Measurements from ENCODE around the gene LRRC4C. TPM values are rescaled to one million over a fixed set of nuclear protein-coding genes. Genes with fewer than 3 reads are reported as not detected.

LRRC4C gene
- total and polyA plus RNA-seq, 10 of the 15 experiments (the other 5 are each of a cell fraction or from before 2014, with no cell fraction given) = 1.5 TPM; not detected in 9

DNA sequence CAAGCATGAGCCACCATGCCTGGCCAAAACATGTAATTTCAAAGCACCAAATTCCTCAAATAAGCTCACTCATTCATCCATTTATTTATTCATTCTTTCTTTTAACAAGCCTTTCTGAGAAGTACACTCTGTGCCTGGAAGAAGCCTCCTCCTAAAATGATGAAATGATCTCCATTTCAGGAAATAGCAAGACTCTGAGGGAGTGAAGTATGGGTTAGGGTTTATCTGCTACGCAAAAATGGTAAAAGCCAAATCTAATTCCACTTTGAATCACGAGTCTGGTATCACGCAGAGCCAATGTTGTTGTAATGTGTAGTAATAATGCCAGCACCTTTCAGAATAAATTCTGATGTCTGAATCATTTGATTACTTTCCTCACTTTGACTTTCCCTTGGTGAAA lies 1041.8 kb downstream of the LRRC4C start (continued):
- TF ChIP-seq, protein P1, sequence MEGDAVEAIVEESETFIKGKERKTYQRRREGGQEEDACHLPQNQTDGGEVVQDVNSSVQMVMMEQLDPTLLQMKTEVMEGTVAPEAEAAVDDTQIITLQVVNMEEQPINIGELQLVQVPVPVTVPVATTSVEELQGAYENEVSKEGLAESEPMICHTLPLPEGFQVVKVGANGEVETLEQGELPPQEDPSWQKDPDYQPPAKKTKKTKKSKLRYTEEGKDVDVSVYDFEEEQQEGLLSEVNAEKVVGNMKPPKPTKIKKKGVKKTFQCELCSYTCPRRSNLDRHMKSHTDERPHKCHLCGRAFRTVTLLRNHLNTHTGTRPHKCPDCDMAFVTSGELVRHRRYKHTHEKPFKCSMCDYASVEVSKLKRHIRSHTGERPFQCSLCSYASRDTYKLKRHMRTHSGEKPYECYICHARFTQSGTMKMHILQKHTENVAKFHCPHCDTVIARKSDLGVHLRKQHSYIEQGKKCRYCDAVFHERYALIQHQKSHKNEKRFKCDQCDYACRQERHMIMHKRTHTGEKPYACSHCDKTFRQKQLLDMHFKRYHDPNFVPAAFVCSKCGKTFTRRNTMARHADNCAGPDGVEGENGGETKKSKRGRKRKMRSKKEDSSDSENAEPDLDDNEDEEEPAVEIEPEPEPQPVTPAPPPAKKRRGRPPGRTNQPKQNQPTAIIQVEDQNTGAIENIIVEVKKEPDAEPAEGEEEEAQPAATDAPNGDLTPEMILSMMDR (IDR thresholded peaks at IDR 0.05 in 2 of 3, conservative IDR thresholded peaks at IDR 0.05 in 1 of 3; ENCODE audit: control insufficient read depth in 2 of 3, extremely low read depth in 1 of 3, insufficient read depth in 1 of 3, low read depth in 3 of 3, low read length in 3 of 3) = no peak
- TF ChIP-seq, protein P2, sequence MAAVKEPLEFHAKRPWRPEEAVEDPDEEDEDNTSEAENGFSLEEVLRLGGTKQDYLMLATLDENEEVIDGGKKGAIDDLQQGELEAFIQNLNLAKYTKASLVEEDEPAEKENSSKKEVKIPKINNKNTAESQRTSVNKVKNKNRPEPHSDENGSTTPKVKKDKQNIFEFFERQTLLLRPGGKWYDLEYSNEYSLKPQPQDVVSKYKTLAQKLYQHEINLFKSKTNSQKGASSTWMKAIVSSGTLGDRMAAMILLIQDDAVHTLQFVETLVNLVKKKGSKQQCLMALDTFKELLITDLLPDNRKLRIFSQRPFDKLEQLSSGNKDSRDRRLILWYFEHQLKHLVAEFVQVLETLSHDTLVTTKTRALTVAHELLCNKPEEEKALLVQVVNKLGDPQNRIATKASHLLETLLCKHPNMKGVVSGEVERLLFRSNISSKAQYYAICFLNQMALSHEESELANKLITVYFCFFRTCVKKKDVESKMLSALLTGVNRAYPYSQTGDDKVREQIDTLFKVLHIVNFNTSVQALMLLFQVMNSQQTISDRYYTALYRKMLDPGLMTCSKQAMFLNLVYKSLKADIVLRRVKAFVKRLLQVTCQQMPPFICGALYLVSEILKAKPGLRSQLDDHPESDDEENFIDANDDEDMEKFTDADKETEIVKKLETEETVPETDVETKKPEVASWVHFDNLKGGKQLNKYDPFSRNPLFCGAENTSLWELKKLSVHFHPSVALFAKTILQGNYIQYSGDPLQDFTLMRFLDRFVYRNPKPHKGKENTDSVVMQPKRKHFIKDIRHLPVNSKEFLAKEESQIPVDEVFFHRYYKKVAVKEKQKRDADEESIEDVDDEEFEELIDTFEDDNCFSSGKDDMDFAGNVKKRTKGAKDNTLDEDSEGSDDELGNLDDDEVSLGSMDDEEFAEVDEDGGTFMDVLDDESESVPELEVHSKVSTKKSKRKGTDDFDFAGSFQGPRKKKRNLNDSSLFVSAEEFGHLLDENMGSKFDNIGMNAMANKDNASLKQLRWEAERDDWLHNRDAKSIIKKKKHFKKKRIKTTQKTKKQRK (IDR thresholded peaks at IDR 0.05; ENCODE audit: low read depth, low read length) = no peak
- no peak for TF ChIP-seq NFXL1 (IDR thresholded peaks at IDR 0.05; ENCODE audit: borderline replicate concordance)
- no peak for TF ChIP-seq BMI1 (IDR thresholded peaks at IDR 0.05; ENCODE audit: borderline replicate concordance)
- TF ChIP-seq BHLHE40 (IDR thresholded peaks at IDR 0.05; ENCODE audit: borderline replicate concordance in 1 of 2, low read depth in 2 of 2, low read length in 1 of 2) = no peak

DNA sequence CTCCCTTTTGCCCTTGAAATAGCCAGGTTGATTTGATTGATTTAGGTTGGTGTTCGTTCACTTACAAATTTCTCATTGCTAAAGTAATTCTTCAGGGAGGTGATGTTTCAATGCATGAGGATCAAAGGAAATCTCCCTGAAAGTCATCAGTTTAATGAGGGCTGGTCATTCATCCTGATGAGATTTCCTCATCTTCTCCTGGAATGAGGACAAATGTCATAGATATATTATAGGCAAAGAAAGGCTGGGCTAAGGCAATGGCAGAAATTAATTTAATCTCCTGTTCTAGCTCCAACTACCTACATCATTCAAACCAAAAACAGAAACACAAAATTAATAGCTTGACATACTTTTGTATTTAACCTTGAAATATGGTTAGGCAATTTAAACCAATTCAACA lies 1052.1 kb downstream of the LRRC4C start:
- Histone ChIP-seq H3K9ac (ENCODE audit: control insufficient read depth, insufficient read depth, low read length) (no peak overlapping the region), H3K27me3 (replicated peaks in 1 of 2; ENCODE audit: control insufficient read depth in 2 of 2, insufficient read depth in 2 of 2, low read length in 1 of 2) (no peaks in the 10 kb centered on the region), H3K27ac (ENCODE audit: control insufficient read depth, insufficient read depth) (no peak overlapping the region), H4K20me1 (ENCODE audit: control insufficient read depth, insufficient read depth) (no peaks in the 10 kb centered on the region), H2AFZ (ENCODE audit: control insufficient read depth, low read depth, low read length) (no peak overlapping the region), H3K4me1 (ENCODE audit: control insufficient read depth, insufficient read depth, low read length) (no peaks in the 10 kb centered on the region), H3K4me2 (ENCODE audit: control insufficient read depth, insufficient read depth) (no peak overlapping the region), H3K9me3 (replicated peaks; ENCODE audit: control insufficient read depth, insufficient read depth, low read length) (no peaks in the 10 kb centered on the region), H3K36me3 (ENCODE audit: control insufficient read depth in 2 of 2, insufficient read depth in 2 of 2, low read length in 1 of 2) (no peaks in the 10 kb centered on the region), H3K4me3 (no peak overlapping the region), H3K79me2 (ENCODE audit: control insufficient read depth, insufficient read depth, low read length) (no peaks in the 10 kb centered on the region)
- no TSS peak for BruUV-seq (replicated peaks)
- ChIA-PET RAD21 (ENCODE audit: unreplicated experiment) (no interaction called here), CTCF (no interaction called here), POLR2A (no interaction called here), SMC1A (ENCODE audit: uncharacterized antibody, unreplicated experiment) (no interaction called here)
- 0% methylated on average over 1 of the region's 1 CpG for WGBS (ENCODE audit: insufficient coverage, insufficient replicate concordance, low lambda C conversion rate, missing lambda C conversion rate)
- in situ Hi-C loops (cut with MboI) (no loop called here), intact Hi-C loops (cut with micrococcal nuclease; ENCODE audit: unreplicated experiment) (no loop called here)
- no peak for FAIRE-seq
- no peak for ATAC-seq
- DNase-seq (ENCODE audit: low read depth, low spot score) = no peak
- TF ChIP-seq, protein P3, sequence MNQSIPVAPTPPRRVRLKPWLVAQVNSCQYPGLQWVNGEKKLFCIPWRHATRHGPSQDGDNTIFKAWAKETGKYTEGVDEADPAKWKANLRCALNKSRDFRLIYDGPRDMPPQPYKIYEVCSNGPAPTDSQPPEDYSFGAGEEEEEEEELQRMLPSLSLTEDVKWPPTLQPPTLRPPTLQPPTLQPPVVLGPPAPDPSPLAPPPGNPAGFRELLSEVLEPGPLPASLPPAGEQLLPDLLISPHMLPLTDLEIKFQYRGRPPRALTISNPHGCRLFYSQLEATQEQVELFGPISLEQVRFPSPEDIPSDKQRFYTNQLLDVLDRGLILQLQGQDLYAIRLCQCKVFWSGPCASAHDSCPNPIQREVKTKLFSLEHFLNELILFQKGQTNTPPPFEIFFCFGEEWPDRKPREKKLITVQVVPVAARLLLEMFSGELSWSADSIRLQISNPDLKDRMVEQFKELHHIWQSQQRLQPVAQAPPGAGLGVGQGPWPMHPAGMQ (IDR thresholded peaks at IDR 0.05; ENCODE audit: borderline replicate concordance) = no peak
- TF ChIP-seq, protein P4, sequence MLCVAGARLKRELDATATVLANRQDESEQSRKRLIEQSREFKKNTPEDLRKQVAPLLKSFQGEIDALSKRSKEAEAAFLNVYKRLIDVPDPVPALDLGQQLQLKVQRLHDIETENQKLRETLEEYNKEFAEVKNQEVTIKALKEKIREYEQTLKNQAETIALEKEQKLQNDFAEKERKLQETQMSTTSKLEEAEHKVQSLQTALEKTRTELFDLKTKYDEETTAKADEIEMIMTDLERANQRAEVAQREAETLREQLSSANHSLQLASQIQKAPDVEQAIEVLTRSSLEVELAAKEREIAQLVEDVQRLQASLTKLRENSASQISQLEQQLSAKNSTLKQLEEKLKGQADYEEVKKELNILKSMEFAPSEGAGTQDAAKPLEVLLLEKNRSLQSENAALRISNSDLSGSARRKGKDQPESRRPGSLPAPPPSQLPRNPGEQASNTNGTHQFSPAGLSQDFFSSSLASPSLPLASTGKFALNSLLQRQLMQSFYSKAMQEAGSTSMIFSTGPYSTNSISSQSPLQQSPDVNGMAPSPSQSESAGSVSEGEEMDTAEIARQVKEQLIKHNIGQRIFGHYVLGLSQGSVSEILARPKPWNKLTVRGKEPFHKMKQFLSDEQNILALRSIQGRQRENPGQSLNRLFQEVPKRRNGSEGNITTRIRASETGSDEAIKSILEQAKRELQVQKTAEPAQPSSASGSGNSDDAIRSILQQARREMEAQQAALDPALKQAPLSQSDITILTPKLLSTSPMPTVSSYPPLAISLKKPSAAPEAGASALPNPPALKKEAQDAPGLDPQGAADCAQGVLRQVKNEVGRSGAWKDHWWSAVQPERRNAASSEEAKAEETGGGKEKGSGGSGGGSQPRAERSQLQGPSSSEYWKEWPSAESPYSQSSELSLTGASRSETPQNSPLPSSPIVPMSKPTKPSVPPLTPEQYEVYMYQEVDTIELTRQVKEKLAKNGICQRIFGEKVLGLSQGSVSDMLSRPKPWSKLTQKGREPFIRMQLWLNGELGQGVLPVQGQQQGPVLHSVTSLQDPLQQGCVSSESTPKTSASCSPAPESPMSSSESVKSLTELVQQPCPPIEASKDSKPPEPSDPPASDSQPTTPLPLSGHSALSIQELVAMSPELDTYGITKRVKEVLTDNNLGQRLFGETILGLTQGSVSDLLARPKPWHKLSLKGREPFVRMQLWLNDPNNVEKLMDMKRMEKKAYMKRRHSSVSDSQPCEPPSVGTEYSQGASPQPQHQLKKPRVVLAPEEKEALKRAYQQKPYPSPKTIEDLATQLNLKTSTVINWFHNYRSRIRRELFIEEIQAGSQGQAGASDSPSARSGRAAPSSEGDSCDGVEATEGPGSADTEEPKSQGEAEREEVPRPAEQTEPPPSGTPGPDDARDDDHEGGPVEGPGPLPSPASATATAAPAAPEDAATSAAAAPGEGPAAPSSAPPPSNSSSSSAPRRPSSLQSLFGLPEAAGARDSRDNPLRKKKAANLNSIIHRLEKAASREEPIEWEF (IDR thresholded peaks at IDR 0.05; ENCODE audit: insufficient replicate concordance, low read depth, low read length) = no peak
